GM23338 (cell line): Measurements from ENCODE around the gene JAG2. TPM values are rescaled to one million over a fixed set of nuclear protein-coding genes. Genes with fewer than 3 reads are reported as not detected.

ENCODE experiments used
- ATAC-seq: fragments of 200-7000 bp; cut with Tn5 transposase; 3 replicates; pipeline ENCODE4 v1.9.1; 2020
- DNase-seq: peaks from one replicate; pipeline ENCODE4 v3.0.0-alpha.2; 2015; ENCODE audit warnings: low spot score
- H2AFZ ChIP-seq: fragments of 200-600 bp; sonication (generic); 2 replicates; pipeline ENCODE4 v1.8.0; 2016; ENCODE audit warnings: antibody characterized with exemption, mild to moderate bottlenecking, moderate library complexity
- H3F3A ChIP-seq: fragments of 200-600 bp; sonication (generic); replicated peaks from 2 replicates; pipeline ENCODE4 v1.8.0; 2017; ENCODE audit warnings: antibody characterized with exemption, mixed run types, low read depth
- H3K27ac ChIP-seq: fragments of 200-600 bp; sonication (generic); 2 replicates; pipeline ENCODE4 v1.6.1; 2016; ENCODE audit warnings: low read depth
- H3K27me3 ChIP-seq: fragments of 200-600 bp; sonication (generic); 2 replicates; pipeline ENCODE4 v1.8.0; 2016; ENCODE audit warnings: mild to moderate bottlenecking, mixed run types, moderate library complexity; ENCODE audit not compliant: insufficient read depth
- H3K36me3 ChIP-seq: fragments of 200-600 bp; sonication (generic); 2 replicates; pipeline ENCODE4 v1.8.0; 2016; ENCODE audit warnings: mild to moderate bottlenecking; ENCODE audit not compliant: insufficient read depth
- H3K4me1 ChIP-seq: fragments of 200-600 bp; sonication (generic); 2 replicates; pipeline ENCODE4 v1.8.0; 2016; ENCODE audit warnings: mild to moderate bottlenecking, moderate library complexity; ENCODE audit not compliant: insufficient read depth
- H3K4me2 ChIP-seq: fragments of 200-600 bp; sonication (generic); 2 replicates; pipeline ENCODE4 v1.7.1; 2017; ENCODE audit warnings: mixed run types
- H3K4me3 ChIP-seq: fragments of 200-600 bp; sonication (generic); 2 replicates; pipeline ENCODE4 v1.6.1; 2016; ENCODE audit warnings: mixed run types
- H3K79me2 ChIP-seq: fragments of 200-600 bp; sonication (generic); replicated peaks from 2 replicates; pipeline ENCODE4 v1.8.0; 2017; ENCODE audit warnings: mild to moderate bottlenecking; ENCODE audit not compliant: insufficient read depth
- H3K9me2 ChIP-seq: fragments of 200-600 bp; sonication (generic); 2 replicates; pipeline ENCODE4 v1.8.0; 2017; ENCODE audit not compliant: insufficient read depth
- H4K20me1 ChIP-seq: fragments of 200-600 bp; sonication (generic); replicated peaks from 2 replicates; pipeline ENCODE4 v1.8.0; 2017; ENCODE audit warnings: mild to moderate bottlenecking; ENCODE audit not compliant: insufficient read depth
- H3K27ac Mint-ChIP-seq: 2 replicates; pipeline ENCODE4 v1.8.0; 2020; ENCODE audit warnings: inconsistent platforms, mild to moderate bottlenecking, moderate library complexity, mixed read lengths
- H3K27me3 Mint-ChIP-seq: 3 replicates; pipeline ENCODE4 v1.8.0; 2022; ENCODE audit warnings: low read depth, mild to moderate bottlenecking, moderate library complexity, mixed read lengths, inconsistent platforms; ENCODE audit not compliant: insufficient read depth, poor library complexity
- H3K36me3 Mint-ChIP-seq: 3 replicates; pipeline ENCODE4 v1.8.0; 2021; ENCODE audit warnings: low read depth, mild to moderate bottlenecking, inconsistent platforms, moderate library complexity, mixed read lengths
- H3K4me1 Mint-ChIP-seq: 3 replicates; pipeline ENCODE4 v1.8.0; 2020; ENCODE audit warnings: mild to moderate bottlenecking, inconsistent platforms, mixed read lengths
- H3K4me3 Mint-ChIP-seq: 3 replicates; pipeline ENCODE4 v1.8.0; 2021; ENCODE audit warnings: moderate library complexity, mild to moderate bottlenecking, inconsistent platforms, mixed read lengths
- H3K9me3 Mint-ChIP-seq: 3 replicates; pipeline ENCODE4 v1.8.0; 2020; ENCODE audit warnings: moderate library complexity, mild to moderate bottlenecking, inconsistent platforms, mixed read lengths
- ETS1 ChIP-seq: IDR thresholded peaks from 2 replicates; pipeline ENCODE4 v1.6.1; 2016; ENCODE audit warnings: antibody characterized with exemption
- NANOG ChIP-seq: IDR thresholded peaks from 2 replicates; pipeline ENCODE4 v1.6.1; 2016; ENCODE audit warnings: antibody characterized with exemption, borderline replicate concordance
- POLR2AphosphoS5 ChIP-seq: IDR thresholded peaks from 2 replicates; pipeline ENCODE4 v1.6.1; 2016; ENCODE audit warnings: antibody characterized with exemption, low read depth
- ZNF114 ChIP-seq: fragments of 250-450 bp; sonication (Bioruptor Pico); IDR thresholded peaks from 2 replicates; pipeline ENCODE4 v1.5.0; 2020; ENCODE audit warnings: mild to moderate bottlenecking, moderate library complexity
- long read RNA-seq: library from polyadenylated mRNA; unstranded; transcript quantifications from one replicate; pipeline ENCODE4 v2.0.0, GENCODE V29; 2020; ENCODE audit not compliant: unreplicated experiment
- polyA plus RNA-seq: library from polyadenylated mRNA; unstranded; fragments of >200 nt; fragmentation: Nextera tagmentation; extraction: Ambion mirVana; gene quantifications from 2 replicates; pipeline ENCODE4 v1.2.1, GENCODE V29; 2016
- total RNA-seq: library from RNA; depleted of rRNA; stranded (reverse); fragments of >200 nt; shearing (Covaris generic); gene quantifications from 2 replicates; pipeline ENCODE4 v1.2.3, GENCODE V29; 2014; rRNA removed
- TF ChIP-seq, protein P1 (sequence below): fragments of 250-450 bp; sonication (Bioruptor Pico); IDR thresholded peaks from 2 replicates; pipeline ENCODE4 v1.5.0; 2020; ENCODE audit warnings: mild to moderate bottlenecking, moderate library complexity

Gene JAG2
- total RNA-seq (9.6 and 10.3 TPM in 2 replicates), polyA plus RNA-seq (1.9 and 2.6 TPM in 2 replicates)
- long read RNA-seq, partial matches to known transcripts: 1 of 1 reads
- long read RNA-seq, other reads (novel, unspliced or antisense): 0 of 1 reads

DNA sequence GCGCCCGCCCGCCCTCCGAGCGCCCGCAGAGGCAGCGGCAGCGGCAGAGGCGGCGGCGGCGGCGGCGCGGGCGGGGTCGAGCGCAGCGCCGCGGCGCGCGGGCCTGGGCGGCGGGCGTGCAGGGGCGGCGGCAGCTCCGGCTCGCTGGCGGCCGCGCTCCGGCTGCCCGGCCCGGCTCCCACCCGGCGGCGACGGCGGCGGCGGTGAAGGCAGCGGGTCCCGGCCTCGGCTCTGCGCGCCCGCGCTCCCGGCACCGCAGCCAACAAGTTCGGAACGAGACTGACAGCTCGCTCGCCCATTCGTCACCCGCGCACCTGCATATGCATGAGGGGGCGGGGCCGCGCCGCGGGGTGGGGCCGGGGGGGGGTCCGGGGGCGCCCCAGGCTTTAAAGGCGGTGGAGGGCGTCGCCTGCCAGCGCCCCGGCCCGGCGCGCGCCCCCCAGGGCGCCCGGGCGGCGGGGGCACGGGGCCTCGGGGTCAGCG is at the start of gene JAG2:
Gene JAG2 (minus strand): TSS at position 281 of the 483 bp plus-strand sequence. CDS start 356 bp downstream, outside the sequence.
- Mint-ChIP-seq H3K4me3 (peak within 1 kb of the TSS; percentile 58), H3K27me3 (peaks cover 18% of the 10 kb centered on the region), H3K9me3 (no peaks in the 10 kb centered on the region; the same call in 2 of the 3 replicates), H3K4me1 (no peaks in the 10 kb centered on the region), H3K36me3 (no peaks in the 10 kb centered on the region), H3K27ac (no peak within 1 kb of the TSS)
- Histone ChIP-seq H3K36me3 (no peaks in the 10 kb centered on the region), H3K4me2 (peak within 1 kb of the TSS; percentile 74), H3K4me3 (peak within 1 kb of the TSS; percentile 54; the same call in 1 of the 2 replicates), H3K4me1 (no peaks in the 10 kb centered on the region), H3F3A (no peaks in the 10 kb centered on the region), H3K79me2 (no peaks in the 10 kb centered on the region), H3K9me2 (no peaks in the 10 kb centered on the region), H2AFZ (no peak within 1 kb of the TSS; the same call in 1 of the 2 replicates), H3K27me3 (peaks cover 20% of the 10 kb centered on the region), H4K20me1 (no peaks in the 10 kb centered on the region), H3K27ac (no peak within 1 kb of the TSS)
- TF ChIP-seq ZNF114 (CRISPR knock-in tag): no peak
- TF ChIP-seq, protein P1, sequence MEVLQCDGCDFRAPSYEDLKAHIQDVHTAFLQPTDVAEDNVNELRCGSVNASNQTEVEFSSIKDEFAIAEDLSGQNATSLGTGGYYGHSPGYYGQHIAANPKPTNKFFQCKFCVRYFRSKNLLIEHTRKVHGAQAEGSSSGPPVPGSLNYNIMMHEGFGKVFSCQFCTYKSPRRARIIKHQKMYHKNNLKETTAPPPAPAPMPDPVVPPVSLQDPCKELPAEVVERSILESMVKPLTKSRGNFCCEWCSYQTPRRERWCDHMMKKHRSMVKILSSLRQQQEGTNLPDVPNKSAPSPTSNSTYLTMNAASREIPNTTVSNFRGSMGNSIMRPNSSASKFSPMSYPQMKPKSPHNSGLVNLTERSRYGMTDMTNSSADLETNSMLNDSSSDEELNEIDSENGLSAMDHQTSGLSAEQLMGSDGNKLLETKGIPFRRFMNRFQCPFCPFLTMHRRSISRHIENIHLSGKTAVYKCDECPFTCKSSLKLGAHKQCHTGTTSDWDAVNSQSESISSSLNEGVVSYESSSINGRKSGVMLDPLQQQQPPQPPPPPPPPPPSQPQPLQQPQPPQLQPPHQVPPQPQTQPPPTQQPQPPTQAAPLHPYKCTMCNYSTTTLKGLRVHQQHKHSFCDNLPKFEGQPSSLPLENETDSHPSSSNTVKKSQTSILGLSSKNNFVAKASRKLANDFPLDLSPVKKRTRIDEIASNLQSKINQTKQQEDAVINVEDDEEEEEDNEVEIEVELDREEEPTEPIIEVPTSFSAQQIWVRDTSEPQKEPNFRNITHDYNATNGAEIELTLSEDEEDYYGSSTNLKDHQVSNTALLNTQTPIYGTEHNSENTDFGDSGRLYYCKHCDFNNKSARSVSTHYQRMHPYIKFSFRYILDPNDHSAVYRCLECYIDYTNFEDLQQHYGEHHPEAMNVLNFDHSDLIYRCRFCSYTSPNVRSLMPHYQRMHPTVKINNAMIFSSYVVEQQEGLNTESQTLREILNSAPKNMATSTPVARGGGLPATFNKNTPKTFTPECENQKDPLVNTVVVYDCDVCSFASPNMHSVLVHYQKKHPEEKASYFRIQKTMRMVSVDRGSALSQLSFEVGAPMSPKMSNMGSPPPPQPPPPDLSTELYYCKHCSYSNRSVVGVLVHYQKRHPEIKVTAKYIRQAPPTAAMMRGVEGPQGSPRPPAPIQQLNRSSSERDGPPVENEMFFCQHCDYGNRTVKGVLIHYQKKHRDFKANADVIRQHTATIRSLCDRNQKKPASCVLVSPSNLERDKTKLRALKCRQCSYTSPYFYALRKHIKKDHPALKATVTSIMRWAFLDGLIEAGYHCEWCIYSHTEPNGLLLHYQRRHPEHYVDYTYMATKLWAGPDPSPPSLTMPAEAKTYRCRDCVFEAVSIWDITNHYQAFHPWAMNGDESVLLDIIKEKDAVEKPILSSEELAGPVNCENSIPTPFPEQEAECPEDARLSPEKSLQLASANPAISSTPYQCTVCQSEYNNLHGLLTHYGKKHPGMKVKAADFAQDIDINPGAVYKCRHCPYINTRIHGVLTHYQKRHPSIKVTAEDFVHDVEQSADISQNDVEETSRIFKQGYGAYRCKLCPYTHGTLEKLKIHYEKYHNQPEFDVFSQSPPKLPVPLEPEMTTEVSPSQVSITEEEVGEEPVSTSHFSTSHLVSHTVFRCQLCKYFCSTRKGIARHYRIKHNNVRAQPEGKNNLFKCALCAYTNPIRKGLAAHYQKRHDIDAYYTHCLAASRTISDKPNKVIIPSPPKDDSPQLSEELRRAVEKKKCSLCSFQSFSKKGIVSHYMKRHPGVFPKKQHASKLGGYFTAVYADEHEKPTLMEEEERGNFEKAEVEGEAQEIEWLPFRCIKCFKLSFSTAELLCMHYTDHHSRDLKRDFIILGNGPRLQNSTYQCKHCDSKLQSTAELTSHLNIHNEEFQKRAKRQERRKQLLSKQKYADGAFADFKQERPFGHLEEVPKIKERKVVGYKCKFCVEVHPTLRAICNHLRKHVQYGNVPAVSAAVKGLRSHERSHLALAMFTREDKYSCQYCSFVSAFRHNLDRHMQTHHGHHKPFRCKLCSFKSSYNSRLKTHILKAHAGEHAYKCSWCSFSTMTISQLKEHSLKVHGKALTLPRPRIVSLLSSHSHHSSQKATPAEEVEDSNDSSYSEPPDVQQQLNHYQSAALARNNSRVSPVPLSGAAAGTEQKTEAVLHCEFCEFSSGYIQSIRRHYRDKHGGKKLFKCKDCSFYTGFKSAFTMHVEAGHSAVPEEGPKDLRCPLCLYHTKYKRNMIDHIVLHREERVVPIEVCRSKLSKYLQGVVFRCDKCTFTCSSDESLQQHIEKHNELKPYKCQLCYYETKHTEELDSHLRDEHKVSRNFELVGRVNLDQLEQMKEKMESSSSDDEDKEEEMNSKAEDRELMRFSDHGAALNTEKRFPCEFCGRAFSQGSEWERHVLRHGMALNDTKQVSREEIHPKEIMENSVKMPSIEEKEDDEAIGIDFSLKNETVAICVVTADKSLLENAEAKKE: no peak
- no peak for TF ChIP-seq NANOG
- TF ChIP-seq POLR2AphosphoS5: no peak; the same call in 1 of the 2 replicates
- ATAC-seq (peak; percentile 4; the same call in 2 of the 3 replicates), DNase-seq (peak; percentile 77)

- H3K4me1 ChIP-seq: no peaks in the 10 kb centered on the region
- H3K27ac Mint-ChIP-seq: no peak overlapping the region
- no peak for TF ChIP-seq ETS1
These were observed 49.2 kb upstream of the JAG2 start for GRCh38 chr14:105217774-105218173.

More at GRCh38 chr14:105217774-105218173, 49.2 kb upstream of the JAG2 start:
- Mint-ChIP-seq H3K9me3 (no peaks in the 10 kb centered on the region; the same call in 2 of the 3 replicates), H3K4me3 (no peak overlapping the region), H3K27me3 (peaks cover 10% of the 10 kb centered on the region), H3K4me1 (no peaks in the 10 kb centered on the region), H3K36me3 (peaks cover 3% of the 10 kb centered on the region; the same call in 1 of the 3 replicates)
- no peak for DNase-seq
- Histone ChIP-seq H2AFZ (no peak overlapping the region), H3K9me2 (no peaks in the 10 kb centered on the region), H3K4me3 (no peak overlapping the region), H3K27ac (no peak overlapping the region), H3K4me2 (no peak overlapping the region), H3F3A (no peaks in the 10 kb centered on the region), H3K36me3 (no peaks in the 10 kb centered on the region), H3K79me2 (no peaks in the 10 kb centered on the region), H4K20me1 (no peaks in the 10 kb centered on the region; the same call in 1 of the 2 replicates), H3K27me3 (no peaks in the 10 kb centered on the region)
- no peak for ATAC-seq
